K562 (cell line): ENCODE results near the gene OSBPL10. TPM values are rescaled to one million over a fixed set of nuclear protein-coding genes. Genes with fewer than 3 reads are reported as not detected.

ENCODE experiments used
- ATAC-seq: fragments of 200-7000 bp; cut with Tn5 transposase; 3 replicates; pipeline ENCODE4 v1.9.1; 2020; ENCODE audit warnings: moderate library complexity
- BruUV-seq: library from RNA; stranded (reverse); fragments of 400-500 nt; replicated peaks from 2 replicates; lab custom pipeline; 2021; lab: Mats Ljungman, UMichigan
- CTCF ChIA-PET: fragments of 300-600 bp; formaldehyde crosslinking; extraction: SDS; loops from one replicate; lab custom pipeline; 2021; ENCODE audit warnings: low intra/inter-chr PET ratio; lab: Yijun Ruan, JAX
- POLR2A ChIA-PET: fragments of 300-600, 350-650 bp; sonication (Branson Sonifier 250); formaldehyde crosslinking; extraction: SDS; loops from one replicate; lab custom pipeline; 2021; ENCODE audit warnings: antibody characterized with exemption, inconsistent platforms; lab: Yijun Ruan, JAX
- DNase-seq, 4 experiments: peaks; one replicate each; pipeline versions ENCODE4 v3.0.0 to v3.0.0-alpha.2; 2011 to 2018; ENCODE audit warnings: low spot score in 3 of 4, mixed read lengths in 3 of 4; ENCODE audit errors: extremely low read depth in 1 of 4
- FAIRE-seq: peaks from 2 replicates; lab custom pipeline; 2011; peaks lifted over from hg19 to GRCh38; lab: Jason Lieb, UNC
- H2AFZ ChIP-seq: 2 replicates; pipeline ENCODE4 v1.6.0; 2011; ENCODE audit warnings: low read depth, low read length, control low read depth, inconsistent platforms
- H3K27ac ChIP-seq: fragments of 200-600 bp; 3 replicates; pipeline ENCODE4 v1.8.0; 2011; ENCODE audit warnings: low read depth, mild to moderate bottlenecking, control low read depth, inconsistent platforms, low read length, moderate library complexity, mixed read lengths; ENCODE audit errors: extremely low read depth
- H3K27me3 ChIP-seq, 2 experiments: fragments of 300-600 bp in 1 of 2; 2 replicates in 1 of 2; 3 replicates in 1 of 2; pipeline versions ENCODE4 v1.6.0 to v1.8.0; 2011; ENCODE audit warnings: inconsistent platforms in 2 of 2, low read length in 2 of 2, mild to moderate bottlenecking in 1 of 2, mixed read lengths in 1 of 2, moderate library complexity in 1 of 2; ENCODE audit not compliant: control insufficient read depth in 2 of 2, insufficient read depth in 2 of 2
- H3K36me3 ChIP-seq: fragments of 300-600 bp; 3 replicates; pipeline ENCODE4 v1.8.0; 2011; ENCODE audit warnings: mild to moderate bottlenecking, low read length, inconsistent platforms; ENCODE audit not compliant: control insufficient read depth, insufficient read depth
- H3K4me1 ChIP-seq, 2 experiments: fragments of 200-600 bp in 1 of 2; replicated peaks in 1 of 2; 2 replicates in 1 of 2; 3 replicates in 1 of 2; pipeline versions ENCODE4 v1.5.1 to v1.8.0; 2011; ENCODE audit warnings: inconsistent platforms in 2 of 2, low read length in 2 of 2, mild to moderate bottlenecking in 1 of 2, mixed read lengths in 1 of 2, moderate library complexity in 1 of 2; ENCODE audit not compliant: control insufficient read depth in 2 of 2, insufficient read depth in 2 of 2
- H3K4me2 ChIP-seq: 2 replicates; pipeline ENCODE4 v1.6.1; 2011; ENCODE audit warnings: low read length, control low read depth, inconsistent platforms, mixed read lengths; ENCODE audit not compliant: insufficient read depth
- H3K4me3 ChIP-seq: fragments of 200-600 bp; sonication (generic), shearing (Covaris generic); 2 replicates; pipeline ENCODE4 v1.5.1; 2016; ENCODE audit warnings: control low read depth, inconsistent platforms
- H3K79me2 ChIP-seq: fragments of 200-600 bp; 3 replicates; pipeline ENCODE4 v1.8.0; 2011; ENCODE audit warnings: low read length, inconsistent platforms; ENCODE audit not compliant: control insufficient read depth, insufficient read depth
- H3K9ac ChIP-seq, 2 experiments: 2 replicates each; pipeline versions ENCODE4 v1.6.0 to v1.6.1; 2011; ENCODE audit warnings: low read depth in 2 of 2, low read length in 2 of 2, control low read depth in 1 of 2, inconsistent platforms in 1 of 2, mild to moderate bottlenecking in 1 of 2, mixed read lengths in 1 of 2; ENCODE audit not compliant: insufficient read depth in 1 of 2
- H3K9me1 ChIP-seq: one replicate; pipeline ENCODE4 v1.6.0; 2011; ENCODE audit warnings: inconsistent platforms, mild to moderate bottlenecking, low read length, moderate library complexity; ENCODE audit not compliant: control insufficient read depth, insufficient read depth
- H3K9me3 ChIP-seq: replicated peaks from 2 replicates; pipeline ENCODE4 v1.5.1; 2011; ENCODE audit warnings: low read depth, low read length, inconsistent platforms; ENCODE audit not compliant: control insufficient read depth, insufficient read depth
- H4K20me1 ChIP-seq: replicated peaks from 2 replicates; pipeline ENCODE4 v1.6.1; 2011; ENCODE audit warnings: low read length, inconsistent platforms, mixed read lengths; ENCODE audit not compliant: control insufficient read depth, insufficient read depth
- CEBPB ChIP-seq: fragments of 450-650 bp; IDR thresholded peaks from 2 replicates; pipeline ENCODE4 v1.6.1; 2016; ENCODE audit warnings: missing genetic modification characterization, missing compliant biosample characterization
- MEIS2 ChIP-seq: fragments of 450-650 bp; IDR thresholded peaks from 2 replicates; pipeline ENCODE4 v1.6.1; 2014; ENCODE audit warnings: mild to moderate bottlenecking; ENCODE audit not compliant: partially characterized antibody
- PBX2 ChIP-seq, 2 experiments: IDR thresholded peaks in 1 of 2; conservative IDR thresholded peaks in 1 of 2; 2 replicates each; pipeline ENCODE4 v1.6.1; 2016; ENCODE audit warnings: low read depth in 2 of 2, mild to moderate bottlenecking in 1 of 2, missing compliant biosample characterization in 1 of 2, missing genetic modification characterization in 1 of 2, moderate library complexity in 1 of 2
- RAD21 ChIP-seq, 2 experiments: fragments of 250-450 bp in 1 of 2; fragments of 450-650 bp in 1 of 2; sonication (Bioruptor Pico) in 1 of 2; formaldehyde crosslinking in 1 of 2; IDR thresholded peaks in 1 of 2; conservative IDR thresholded peaks in 1 of 2; 2 replicates each; pipeline versions ENCODE4 v1.4.0 to v1.8.0; 2020 to 2022; ENCODE audit warnings: mild to moderate bottlenecking in 2 of 2, moderate library complexity in 1 of 2
- REST ChIP-seq, 2 experiments: fragments of 450-650 bp; formaldehyde crosslinking in 1 of 2; IDR thresholded peaks; 2 replicates each; pipeline versions ENCODE4 v1.4.0 to v1.6.1; 2014 to 2020; ENCODE audit warnings: mild to moderate bottlenecking in 2 of 2, borderline replicate concordance in 1 of 2, low read depth in 1 of 2
- ZBTB49 ChIP-seq: sonication (generic); formaldehyde crosslinking; IDR thresholded peaks from 2 replicates; pipeline ENCODE4 v1.8.0; 2022; ENCODE audit warnings: missing genetic modification reagents, mild to moderate bottlenecking, borderline replicate concordance
- WGBS: fragments of 100-300 bp; shearing (Covaris generic); methylation state at CpG from one replicate; pipeline ENCODE4 v1.1.6; 2016; ENCODE audit warnings: low coverage, mixed read lengths; ENCODE audit not compliant: insufficient coverage; ENCODE audit errors: missing lambda C conversion rate; 5-methylcytosine and 5-hydroxymethylcytosine counted together
- in situ Hi-C: fragments of 300-500 bp; cut with MboI; formaldehyde crosslinking; loops from 4 replicates; pipeline ENCODE4 v1.15.0; 2018; ENCODE audit warnings: inconsistent platforms, mixed read lengths
- intact Hi-C: fragments of 100-400 bp; cut with micrococcal nuclease; formaldehyde crosslinking; loops from 2 replicates; pipeline ENCODE4 v1.14.2; 2022
- polyA plus RNA-seq, 8 experiments: library from polyadenylated mRNA; depleted of rRNA in 4 of 8; stranded (reverse) in 5 of 8; unstranded in 3 of 8; fragments of >200 nt; fragmentation: Nextera tagmentation in 2 of 8; fragmentation: Illumina TruSeq in 1 of 8; extraction: Ambion mirVana in 2 of 8; extraction: Trizol in 1 of 8; gene quantifications; 2 replicates each; pipeline versions ENCODE4 v1.2.1 to v1.2.3, GENCODE V29; 2011 to 2014; ENCODE audit warnings: inconsistent platforms in 1 of 8, missing spikeins in 1 of 8
- total RNA-seq, 7 experiments: library from RNA; depleted of rRNA in 6 of 7; stranded (reverse); fragments of >200 nt in 6 of 7; fragmentation: Illumina TruSeq in 2 of 7; extraction: Trizol in 2 of 7; gene quantifications; 2 replicates each; pipeline versions ENCODE4 v1.2.1 to v1.2.3, GENCODE V29; 2011 to 2021; ENCODE audit warnings: low replicate concordance in 1 of 7

Gene OSBPL10
- total and polyA plus RNA-seq, 9 of the 15 experiments (the other 6 are each of a cell fraction or from before 2014, with no cell fraction given), result 0.03 to 0.19 (median 0.14) TPM; not detected in 2

- no TSS peak for BruUV-seq
- H3K4me3 ChIP-seq, result no peak overlapping the region
- H3K9me3 ChIP-seq, result no peaks in the 10 kb centered on the region
- no peak overlapping the region for H3K4me2 ChIP-seq
- H4K20me1 ChIP-seq, result no peaks in the 10 kb centered on the region
- no peaks in the 10 kb centered on the region for H3K36me3 ChIP-seq
- CTCF ChIA-PET, result no interaction called here
- no peak overlapping the region for H3K27ac ChIP-seq
- H3K9ac ChIP-seq, result no peak overlapping the region
- in situ Hi-C loops, result no loop called here
- no peaks in the 10 kb centered on the region; a peak in 1 of 5 replicates for H3K27me3 ChIP-seq
- 4% methylated on average over 5 of the region's 5 CpGs for WGBS
- H3K79me2 ChIP-seq, result no peaks in the 10 kb centered on the region
- intact Hi-C loops, result loop anchor here (10.0 kb wide), 2 partner anchors 338 to 918 kb away; no protein-coding TSS in a partner anchor
- ATAC-seq (peak; percentile 92), FAIRE-seq (no peak), DNase-seq (peak in 1 of 4 experiments; percentile 29)
- POLR2A ChIA-PET, result no interaction called here
- H3K9me1 ChIP-seq, result no peaks in the 10 kb centered on the region
- H2AFZ ChIP-seq, result no peak overlapping the region
- H3K4me1 ChIP-seq, result no peaks in the 10 kb centered on the region
- TF ChIP-seq REST (IDR thresholded peaks at IDR 0.05; ENCODE audit: borderline replicate concordance) (0 out of 2 replicates have a peak, but pooled peaks have one; percentile 20), REST (CRISPR knock-in tag; IDR thresholded peaks at IDR 0.05; ENCODE audit: low read depth) (no peak), CEBPB (peak; percentile 50; the same call in 1 of the 2 replicates), MEIS2 (peak; percentile 51), ZBTB49 (CRISPR knock-in tag) (no peak), PBX2 (CRISPR knock-in tag; IDR thresholded peaks at IDR 0.05; ENCODE audit: low read depth) (no peak), PBX2 (tag; conservative IDR thresholded peaks at IDR 0.05; ENCODE audit: low read depth) (peak; percentile 36; the same call in 1 of the 2 replicates), RAD21 (CRISPR knock-in tag; conservative IDR thresholded peaks at IDR 0.05 in 1 of 2, IDR thresholded peaks at IDR 0.05 in 1 of 2) (peak in 1 of 2 experiments; percentile 66; a peak in 3 of 4 replicates)
Observed at GRCh38 chr3:31692751-31693150, 288.3 kb downstream of the OSBPL10 start.
